GM21447 (cell line): ENCODE data around the gene SIX5.
A peak's percentile ranks its signal among the peaks of the same experiment; 100 is the strongest.

Experiments
- ATAC-seq: cut with Tn5 transposase; IDR thresholded peaks from one replicate; pipeline ENCODE4 v1.9.1; 2021; ENCODE audit not compliant: unreplicated experiment

Gene SIX5

GRCh38 chr19:45777395-45777961 is 8.4 kb upstream of the SIX5 start:
- no peak for ATAC-seq

DNA sequence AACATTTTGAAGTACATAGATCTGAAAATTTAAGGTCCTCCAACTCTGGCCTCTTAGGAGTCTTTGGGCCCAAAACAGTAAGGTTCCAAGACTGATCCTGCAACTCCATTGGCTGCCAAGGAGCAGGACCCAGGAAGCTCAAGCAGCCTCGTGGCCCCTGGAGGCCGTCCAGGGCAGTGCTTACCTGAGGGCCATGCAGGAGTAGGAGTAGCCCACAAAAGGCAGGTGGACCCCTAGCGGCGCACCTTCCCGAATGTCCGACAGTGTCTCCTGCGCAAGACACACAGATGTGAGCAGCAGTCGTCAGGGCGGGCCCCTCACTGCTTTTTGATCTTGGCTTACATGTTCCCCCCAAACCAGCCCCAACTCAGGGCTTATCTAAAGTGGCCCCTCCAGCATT is 5.7 kb upstream of the SIX5 start:
- ATAC-seq: no peak

DNA sequence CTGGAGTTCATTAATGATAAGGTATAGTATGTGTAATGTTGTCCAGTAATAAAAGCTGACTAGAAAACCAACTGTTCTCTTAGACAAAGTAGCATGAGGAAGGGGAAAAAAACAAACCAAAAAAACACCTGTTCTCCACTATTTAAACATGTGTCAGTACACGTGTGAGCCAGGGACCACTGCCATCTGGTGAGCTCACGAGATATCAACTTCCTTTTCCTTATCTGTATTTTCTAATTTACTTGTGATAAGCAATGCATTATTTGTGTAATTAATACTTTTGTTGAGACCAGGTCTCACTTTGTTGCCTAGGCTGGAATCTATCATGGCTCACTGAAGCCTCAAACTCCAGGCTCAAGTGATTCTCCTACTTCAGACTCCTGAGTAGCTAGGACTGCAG is 4.3 kb upstream of the SIX5 start:
- no peak for ATAC-seq

GRCh38 chr19:45772912-45773311 is 3.9 kb upstream of the SIX5 start:
- no peak for ATAC-seq

DNA sequence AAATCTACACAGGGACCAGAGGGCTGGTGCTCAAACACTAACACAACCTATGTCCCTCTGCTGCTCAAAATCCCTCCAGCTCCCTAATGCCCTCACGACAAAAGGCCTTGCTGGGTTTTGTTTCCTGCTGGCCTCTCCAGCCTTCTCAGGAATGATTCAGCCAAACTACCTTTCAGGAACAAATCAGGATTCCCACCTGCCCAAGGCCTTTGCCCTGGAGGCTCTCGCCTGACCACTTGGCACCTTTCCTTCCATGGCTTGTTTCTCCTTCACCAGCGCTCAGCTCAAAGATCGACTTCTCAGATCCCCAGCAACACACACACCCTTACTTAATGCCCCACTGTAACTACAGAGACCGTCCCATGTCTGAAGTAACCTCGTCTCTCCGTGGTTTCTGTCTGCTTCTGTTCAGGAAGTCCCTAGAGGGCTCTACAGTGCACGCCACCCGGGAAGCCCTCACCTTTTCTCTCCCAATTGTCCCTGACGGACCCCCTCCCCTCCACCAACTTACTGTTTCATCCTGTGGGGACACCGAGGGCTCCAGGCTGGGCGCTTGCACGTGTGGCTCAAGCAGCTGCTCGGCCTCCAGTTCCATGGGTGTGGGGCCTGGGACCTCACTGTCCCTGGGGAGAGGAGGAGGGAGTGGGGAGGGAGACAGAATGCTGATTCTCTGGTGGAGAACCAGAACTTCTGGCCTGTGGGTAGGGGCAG is 3.2 kb upstream of the SIX5 start:
- ATAC-seq: no peak

DNA sequence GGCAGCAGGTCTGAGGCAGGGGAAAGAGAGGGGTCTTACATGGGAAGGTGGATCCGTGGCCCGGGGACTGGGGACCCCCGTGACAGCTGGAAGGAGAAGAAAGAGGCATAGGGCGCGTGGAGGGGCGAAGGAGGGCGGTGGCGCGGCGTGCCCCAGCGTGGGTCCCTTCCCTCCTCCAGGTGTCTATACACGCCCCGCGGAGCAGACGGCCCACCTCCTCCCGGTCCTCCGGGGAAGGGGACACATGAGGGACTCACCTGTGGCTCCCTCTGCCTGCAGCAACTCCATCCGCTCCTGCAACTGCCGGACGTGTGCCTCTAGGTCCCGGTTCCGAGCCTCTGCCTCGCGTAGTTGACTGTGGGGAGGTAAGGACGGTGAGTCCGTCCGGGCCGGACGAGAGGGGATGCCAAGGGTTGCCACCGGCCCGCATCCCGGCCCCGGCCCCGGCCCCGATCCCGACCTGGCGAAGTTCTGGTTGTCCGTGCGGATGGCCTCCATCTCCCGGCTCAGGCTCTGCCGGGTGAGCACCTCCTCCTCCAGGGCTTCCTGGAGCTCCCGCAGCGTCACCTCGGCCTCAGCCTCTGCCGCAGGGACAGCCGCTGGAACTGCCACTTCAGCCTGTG is 2.4 kb upstream of the SIX5 start:
- no peak for ATAC-seq

DNA sequence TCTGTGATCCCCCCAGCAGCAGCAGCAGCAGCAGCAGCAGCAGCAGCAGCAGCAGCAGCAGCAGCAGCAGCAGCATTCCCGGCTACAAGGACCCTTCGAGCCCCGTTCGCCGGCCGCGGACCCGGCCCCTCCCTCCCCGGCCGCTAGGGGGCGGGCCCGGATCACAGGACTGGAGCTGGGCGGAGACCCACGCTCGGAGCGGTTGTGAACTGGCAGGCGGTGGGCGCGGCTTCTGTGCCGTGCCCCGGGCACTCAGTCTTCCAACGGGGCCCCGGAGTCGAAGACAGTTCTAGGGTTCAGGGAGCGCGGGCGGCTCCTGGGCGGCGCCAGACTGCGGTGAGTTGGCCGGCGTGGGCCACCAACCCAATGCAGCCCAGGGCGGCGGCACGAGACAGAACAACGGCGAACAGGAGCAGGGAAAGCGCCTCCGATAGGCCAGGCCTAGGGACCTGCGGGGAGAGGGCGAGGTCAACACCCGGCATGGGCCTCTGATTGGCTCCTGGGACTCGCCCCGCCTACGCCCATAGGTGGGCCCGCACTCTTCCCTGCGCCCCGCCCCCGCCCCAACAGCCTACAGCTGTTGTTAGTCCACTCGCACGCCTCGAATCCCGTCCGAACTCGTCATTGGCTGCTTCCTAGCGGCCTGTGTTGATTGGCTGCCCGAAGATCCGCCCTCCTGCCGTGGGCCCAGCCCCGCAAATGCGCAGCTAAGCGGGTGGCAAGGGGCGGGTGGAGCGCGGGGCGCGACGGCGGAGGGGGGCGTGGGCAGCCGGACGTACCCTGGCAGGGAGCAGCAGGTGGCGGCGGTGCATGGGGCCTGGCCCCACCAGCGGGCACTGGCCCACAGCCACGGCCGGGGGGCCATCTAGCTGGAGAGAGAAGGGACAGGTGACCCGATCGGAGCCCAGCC is 1.4 kb upstream of the SIX5 start:
- ATAC-seq: peak; percentile 53

DNA sequence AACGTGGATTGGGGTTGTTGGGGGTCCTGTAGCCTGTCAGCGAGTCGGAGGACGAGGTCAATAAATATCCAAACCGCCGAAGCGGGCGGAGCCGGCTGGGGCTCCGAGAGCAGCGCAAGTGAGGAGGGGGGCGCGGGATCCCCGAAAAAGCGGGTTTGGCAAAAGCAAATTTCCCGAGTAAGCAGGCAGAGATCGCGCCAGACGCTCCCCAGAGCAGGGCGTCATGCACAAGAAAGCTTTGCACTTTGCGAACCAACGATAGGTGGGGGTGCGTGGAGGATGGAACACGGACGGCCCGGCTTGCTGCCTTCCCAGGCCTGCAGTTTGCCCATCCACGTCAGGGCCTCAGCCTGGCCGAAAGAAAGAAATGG is 754 bp upstream of the SIX5 start:
- ATAC-seq: no peak

DNA sequence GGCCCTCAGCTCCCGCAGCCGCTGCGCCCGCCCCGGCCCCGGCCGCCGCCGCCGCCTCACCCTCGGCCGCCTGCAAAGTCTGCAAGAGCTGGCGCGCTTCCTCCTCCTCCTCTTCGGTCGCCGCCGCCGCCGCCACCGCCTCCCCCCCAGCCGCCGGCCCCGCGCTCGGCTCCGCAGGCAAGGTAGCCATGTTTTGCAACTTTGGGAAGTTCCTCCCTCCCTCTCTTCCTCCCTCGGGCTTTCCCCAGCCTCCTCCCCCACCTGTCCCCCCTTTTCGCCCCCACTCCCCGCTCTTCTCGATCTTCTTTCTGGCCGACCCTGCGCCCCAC is 433 bp downstream of the SIX5 start:
- ATAC-seq: no peak

GRCh38 chr19:45767881-45768654 is 984 bp downstream of the SIX5 start:
- no peak for ATAC-seq

- ATAC-seq: no peak
Measured at GRCh38 chr19:45767410-45767880, 1.6 kb downstream of the SIX5 start.

DNA sequence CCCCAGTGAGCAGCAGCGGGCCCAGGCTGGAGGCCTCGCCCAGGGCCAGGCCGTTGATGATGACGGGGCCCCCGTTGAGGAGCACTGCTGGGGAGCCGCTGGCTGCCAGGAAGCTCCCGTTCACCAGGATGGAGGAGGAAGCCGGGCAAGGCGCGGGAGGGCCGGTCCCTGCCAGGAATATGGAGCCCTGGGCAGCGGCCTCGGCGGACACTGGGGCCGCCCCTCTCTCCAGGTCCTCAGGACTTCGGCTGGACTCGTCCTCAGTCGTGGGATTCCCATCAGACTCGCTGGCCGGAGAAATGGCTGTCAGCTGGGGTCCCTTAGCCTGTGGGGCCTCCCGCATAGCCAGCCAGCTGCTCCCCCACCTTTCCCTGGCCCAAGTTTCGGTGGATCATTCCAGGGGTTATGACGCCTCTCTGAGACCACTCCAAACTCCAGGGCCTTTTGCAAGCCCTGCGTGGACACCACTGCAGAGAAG is 2.1 kb downstream of the SIX5 start:
- no peak for ATAC-seq

DNA sequence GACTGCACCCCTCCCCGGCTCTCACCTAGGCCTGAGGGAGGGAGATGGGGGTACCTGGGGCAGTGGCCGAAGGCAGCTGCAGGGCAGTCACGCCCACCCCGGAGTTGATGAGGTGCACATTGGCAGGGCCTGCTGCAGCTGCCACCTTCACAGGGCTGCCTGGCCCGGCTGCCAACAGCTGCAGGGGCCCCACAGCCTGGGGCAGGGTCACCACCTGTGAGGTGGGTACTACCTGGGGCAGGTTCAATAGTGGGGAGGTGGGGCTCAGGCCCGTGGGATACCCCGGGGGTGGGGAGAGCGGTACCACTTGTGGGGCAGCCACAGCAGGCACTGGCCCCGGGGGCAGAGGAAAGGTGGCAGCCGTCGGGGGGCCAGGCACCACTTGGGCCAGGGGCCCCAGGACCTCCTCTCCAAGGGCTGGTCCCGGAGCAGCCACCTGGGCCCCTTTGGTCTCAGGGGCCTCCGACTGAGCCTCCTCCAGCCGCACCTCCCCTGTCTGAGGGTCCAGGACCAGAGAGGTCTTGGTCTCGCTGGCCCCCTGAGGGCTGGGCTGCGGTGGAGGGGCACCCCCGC is 2.7 kb downstream of the SIX5 start:
- ATAC-seq: no peak

- ATAC-seq: no peak
Measured at GRCh38 chr19:45765702-45766295, 3.3 kb downstream of the SIX5 start.

- ATAC-seq: no peak
Measured at GRCh38 chr19:45764945-45765701, 3.9 kb downstream of the SIX5 start.

- no peak for ATAC-seq
Measured at GRCh38 chr19:45764475-45764874, 4.6 kb downstream of the SIX5 start.

GRCh38 chr19:45763691-45764294 is 5.3 kb downstream of the SIX5 start:
- ATAC-seq: no peak

GRCh38 chr19:45762870-45763631 is 6.0 kb downstream of the SIX5 start:
- ATAC-seq: no peak
